HCT116 (cell line): ENCODE results near the gene ADCK1. TPM values are rescaled to one million over a fixed set of nuclear protein-coding genes. Genes with fewer than 3 reads are reported as not detected.
"Not testable (repeated sequence)": the region's sequence is repeated elsewhere in the genome, so short reads cannot be mapped to it uniquely, and the experiment has no call there.

Source experiments
- ATAC-seq: fragments of 200-7000 bp; cut with Tn5 transposase; 2 replicates; pipeline ENCODE4 v1.9.1; 2020; ENCODE audit warnings: mild to moderate bottlenecking, moderate library complexity
- BruUV-seq: library from RNA; stranded (reverse); fragments of 400-500 nt; replicated peaks from 2 replicates; lab custom pipeline; 2021; lab: Mats Ljungman, UMichigan
- CTCF ChIA-PET: fragments of 300-600 bp; sonication (Branson Sonifier 250); formaldehyde crosslinking; loops from one replicate; lab custom pipeline; 2021; ENCODE audit warnings: antibody characterized with exemption; lab: Charles Lee
- POLR2A ChIA-PET: fragments of 300-600, 350-600 bp; sonication (Branson Sonifier 250); formaldehyde crosslinking; loops from one replicate; lab custom pipeline; 2021; ENCODE audit warnings: antibody characterized with exemption; lab: Charles Lee
- RAD21 ChIA-PET, 2 experiments: fragments of 300-600 bp; sonication (Branson Sonifier 250); formaldehyde crosslinking; loops; one replicate each; lab custom pipeline; 2023; ENCODE audit warnings: low total read pairs in 2 of 2; ENCODE audit not compliant: uncharacterized antibody in 2 of 2, unreplicated experiment in 2 of 2, low non-redundant PET in 1 of 2; lab: Charles Lee
- DNase-seq: peaks from one replicate; pipeline ENCODE4 v3.0.0-alpha.2; 2010; ENCODE audit warnings: low read depth, low spot score
- H2AFZ ChIP-seq: fragments of 200-600 bp; shearing (Covaris generic), sonication (generic); 2 replicates; pipeline ENCODE4 v1.6.1; 2017; ENCODE audit warnings: low read depth, mixed run types, mixed read lengths, antibody characterized with exemption, low read length; ENCODE audit not compliant: poor library complexity, severe bottlenecking
- H3K27ac ChIP-seq: 2 replicates; pipeline ENCODE4 v1.5.1; 2012; ENCODE audit warnings: low read depth, low read length
- H3K27me3 ChIP-seq: fragments of 200-600 bp; sonication (generic); 2 replicates; pipeline ENCODE4 v1.6.1; 2016; ENCODE audit warnings: mixed run types, low read length, mixed read lengths; ENCODE audit not compliant: insufficient read depth
- H3K36me3 ChIP-seq, 2 experiments: fragments of 200-500 bp in 1 of 2; fragments of 200-600 bp in 1 of 2; sonication (Bioruptor generic) in 1 of 2; sonication (generic) in 1 of 2; 2 replicates each; pipeline versions ENCODE4 v1.5.1 to v1.6.1; 2014 to 2016; ENCODE audit warnings: low read length in 2 of 2, inconsistent platforms in 1 of 2, mixed read lengths in 1 of 2, mixed run types in 1 of 2; ENCODE audit not compliant: insufficient read depth in 2 of 2, control insufficient read depth in 1 of 2
- H3K4me1 ChIP-seq, 2 experiments: fragments of 200-600 bp in 1 of 2; sonication (generic) in 1 of 2; 2 replicates each; pipeline versions ENCODE4 v1.5.1 to v1.6.1; 2012 to 2017; ENCODE audit warnings: low read length in 2 of 2, inconsistent platforms in 1 of 2, mild to moderate bottlenecking in 1 of 2, mixed read lengths in 1 of 2, mixed run types in 1 of 2, moderate library complexity in 1 of 2; ENCODE audit not compliant: insufficient read depth in 2 of 2, control insufficient read depth in 1 of 2
- H3K4me2 ChIP-seq: fragments of 200-600 bp; sonication (generic); 2 replicates; pipeline ENCODE4 v1.6.1; 2017; ENCODE audit warnings: mixed run types, low read length, mixed read lengths
- H3K4me3 ChIP-seq, 2 experiments: fragments of 200-600 bp in 1 of 2; sonication (generic) in 1 of 2; replicated peaks in 1 of 2; 2 replicates each; pipeline ENCODE4 v1.5.1; 2011 to 2016; ENCODE audit warnings: low read length in 2 of 2, control low read depth in 1 of 2, low read depth in 1 of 2, mild to moderate bottlenecking in 1 of 2, mixed read lengths in 1 of 2, mixed run types in 1 of 2
- H3K79me2 ChIP-seq: fragments of 200-600 bp; sonication (generic); 2 replicates; pipeline ENCODE4 v1.6.1; 2017; ENCODE audit warnings: mild to moderate bottlenecking, mixed run types, low read length, moderate library complexity, mixed read lengths; ENCODE audit not compliant: insufficient read depth
- H3K9ac ChIP-seq: fragments of 200-600 bp; sonication (generic); 2 replicates; pipeline ENCODE4 v1.6.1; 2016; ENCODE audit warnings: low read length, mixed read lengths
- H3K9me2 ChIP-seq: fragments of 200-600 bp; sonication (generic), shearing (Covaris generic); 2 replicates; pipeline ENCODE4 v1.6.1; 2017; ENCODE audit warnings: mixed run types, mild to moderate bottlenecking, moderate library complexity; ENCODE audit not compliant: insufficient read depth
- H3K9me3 ChIP-seq, 2 experiments: fragments of 200-500 bp in 1 of 2; fragments of 200-600 bp in 1 of 2; sonication (Bioruptor generic) in 1 of 2; sonication (generic) in 1 of 2; 2 replicates each; pipeline ENCODE4 v1.6.1; 2014 to 2017; ENCODE audit warnings: low read length in 2 of 2, mixed read lengths in 2 of 2, inconsistent platforms in 1 of 2, low read depth in 1 of 2, mild to moderate bottlenecking in 1 of 2, mixed run types in 1 of 2, moderate library complexity in 1 of 2; ENCODE audit not compliant: control insufficient read depth in 1 of 2, insufficient read depth in 1 of 2
- H4K20me1 ChIP-seq: fragments of 200-600 bp; sonication (generic), shearing (Covaris generic); 2 replicates; pipeline ENCODE4 v1.6.1; 2017; ENCODE audit warnings: mixed run types, mild to moderate bottlenecking, moderate library complexity; ENCODE audit not compliant: insufficient read depth
- CEBPB ChIP-seq: IDR thresholded peaks from 2 replicates; pipeline ENCODE4 v1.6.1; 2012; ENCODE audit warnings: low read depth
- ELF1 ChIP-seq: IDR thresholded peaks from 2 replicates; pipeline ENCODE4 v1.6.1; 2012; ENCODE audit warnings: low read depth, borderline replicate concordance
- POLR2AphosphoS5 ChIP-seq: IDR thresholded peaks from 2 replicates; pipeline ENCODE4 v1.6.1; 2011; ENCODE audit warnings: mild to moderate bottlenecking, low read depth, low read length, moderate library complexity
- YY1 ChIP-seq: IDR thresholded peaks from 2 replicates; pipeline ENCODE4 v1.6.1; 2011; ENCODE audit warnings: low read length, low read depth, moderate library complexity, mild to moderate bottlenecking; ENCODE audit not compliant: insufficient replicate concordance; ENCODE audit errors: extremely low read depth
- ZNF274 ChIP-seq: fragments of 200-500 bp; sonication (Bioruptor generic); IDR thresholded peaks from 2 replicates; pipeline ENCODE4 v1.6.1; 2014; ENCODE audit warnings: mild to moderate bottlenecking, low read depth, low read length, inconsistent platforms
- intact Hi-C: fragments of 100-400 bp; cut with micrococcal nuclease; formaldehyde crosslinking; loops from 2 replicates; pipeline ENCODE4 v1.10.0; 2022
- total RNA-seq: library from RNA; stranded (reverse); gene quantifications from one replicate; pipeline ENCODE4 v1.2.1, GENCODE V29; 2021; ENCODE audit not compliant: unreplicated experiment
- TF ChIP-seq, protein P1 (sequence below), 3 experiments: fragments of 200-600 bp in 1 of 3; sonication (generic) in 1 of 3; IDR thresholded peaks in 2 of 3; conservative IDR thresholded peaks in 1 of 3; 2 replicates each; pipeline ENCODE4 v1.5.1; 2012 to 2017; ENCODE audit warnings: low read depth in 2 of 3, low read length in 2 of 3, antibody characterized with exemption in 1 of 3, borderline replicate concordance in 1 of 3, control low read depth in 1 of 3, mild to moderate bottlenecking in 1 of 3, mixed read lengths in 1 of 3, mixed run types in 1 of 3, moderate library complexity in 1 of 3; ENCODE audit not compliant: insufficient read depth in 1 of 3

ADCK1 gene
- total RNA-seq, 1 experiment from 2014 or later: 6.0 TPM

- TF ChIP-seq ELF1: no peak
- no peak for TF ChIP-seq YY1
- TF ChIP-seq ZNF274: no peak
- no peak for TF ChIP-seq POLR2AphosphoS5
- TF ChIP-seq, protein P1, sequence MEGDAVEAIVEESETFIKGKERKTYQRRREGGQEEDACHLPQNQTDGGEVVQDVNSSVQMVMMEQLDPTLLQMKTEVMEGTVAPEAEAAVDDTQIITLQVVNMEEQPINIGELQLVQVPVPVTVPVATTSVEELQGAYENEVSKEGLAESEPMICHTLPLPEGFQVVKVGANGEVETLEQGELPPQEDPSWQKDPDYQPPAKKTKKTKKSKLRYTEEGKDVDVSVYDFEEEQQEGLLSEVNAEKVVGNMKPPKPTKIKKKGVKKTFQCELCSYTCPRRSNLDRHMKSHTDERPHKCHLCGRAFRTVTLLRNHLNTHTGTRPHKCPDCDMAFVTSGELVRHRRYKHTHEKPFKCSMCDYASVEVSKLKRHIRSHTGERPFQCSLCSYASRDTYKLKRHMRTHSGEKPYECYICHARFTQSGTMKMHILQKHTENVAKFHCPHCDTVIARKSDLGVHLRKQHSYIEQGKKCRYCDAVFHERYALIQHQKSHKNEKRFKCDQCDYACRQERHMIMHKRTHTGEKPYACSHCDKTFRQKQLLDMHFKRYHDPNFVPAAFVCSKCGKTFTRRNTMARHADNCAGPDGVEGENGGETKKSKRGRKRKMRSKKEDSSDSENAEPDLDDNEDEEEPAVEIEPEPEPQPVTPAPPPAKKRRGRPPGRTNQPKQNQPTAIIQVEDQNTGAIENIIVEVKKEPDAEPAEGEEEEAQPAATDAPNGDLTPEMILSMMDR (IDR thresholded peaks at IDR 0.05 in 2 of 3, conservative IDR thresholded peaks at IDR 0.05 in 1 of 3; ENCODE audit: borderline replicate concordance in 1 of 3, insufficient read depth in 1 of 3, low read depth in 2 of 3, low read length in 2 of 3): no peak
- no peak for TF ChIP-seq CEBPB
These were observed 5.6 kb upstream of the ADCK1 start (continued) for GRCh38 chr14:77794357-77794756.

DNA sequence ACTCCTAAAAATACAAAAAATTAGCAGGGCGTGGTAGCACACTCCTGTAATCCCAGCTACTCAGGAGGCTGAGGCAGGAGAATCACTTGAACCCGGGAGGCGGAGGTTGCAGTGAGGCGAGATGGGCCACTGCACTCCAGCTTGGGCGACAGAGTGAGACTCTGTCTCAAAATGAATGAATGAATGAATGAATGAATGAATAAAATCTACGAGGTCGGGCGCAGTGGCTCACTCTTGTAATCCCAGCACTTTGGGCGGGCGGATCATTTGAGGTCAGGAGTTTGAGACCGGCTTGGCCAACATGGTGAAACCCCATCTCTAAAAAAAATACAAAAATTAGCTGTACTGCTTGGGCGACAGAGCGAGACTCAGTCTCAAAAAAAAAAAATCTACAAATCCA lies 453 bp upstream of the ADCK1 start:
- intact Hi-C loops, H3K9me3 ChIP-seq, RAD21 ChIA-PET, H4K20me1 ChIP-seq, H3K36me3 ChIP-seq, H3K79me2 ChIP-seq, DNase-seq, ATAC-seq, BruUV-seq, H3K9me2 ChIP-seq, H3K27me3 ChIP-seq: not testable (repeated sequence)
- Histone ChIP-seq H2AFZ (peak overlapping the region; percentile 90), H3K4me3 (peak overlapping the region; percentile 70 to 71), H3K9ac (peak overlapping the region; percentile 75), H3K4me1 (peaks cover 9 to 31% of the 10 kb centered on the region in 2 experiments), H3K4me2 (peak overlapping the region; percentile 93), H3K27ac (peak overlapping the region; percentile 79)
- POLR2A ChIA-PET: interaction anchor here (0.9 kb wide), 1 partner anchor 9 kb away, joined by 4 read pairs; no protein-coding TSS in a partner anchor
- CTCF ChIA-PET: interaction anchor here (1.4 kb wide), 1 partner anchor 38 kb away, joined by 3 read pairs; no protein-coding TSS in a partner anchor
